H9 (cell line): Measurements from ENCODE around the gene PRRX2. TPM values are rescaled to one million over a fixed set of nuclear protein-coding genes. Genes with fewer than 3 reads are reported as not detected.
"Not testable (repeated sequence)": the region's sequence is repeated elsewhere in the genome, so short reads cannot be mapped to it uniquely, and the experiment has no call there.

Experiments used
- DNase-seq: peaks from one replicate; pipeline ENCODE4 v3.0.0-alpha.2; 2017
- H2AFZ ChIP-seq: one replicate; pipeline ENCODE4 v1.6.1; 2013; ENCODE audit warnings: mild to moderate bottlenecking, low read length, control low read depth, moderate library complexity
- H2AK5ac ChIP-seq: 2 replicates; pipeline ENCODE4 v1.6.1; 2013; ENCODE audit warnings: low read length, control low read depth, mixed read lengths; ENCODE audit not compliant: insufficient read length
- H2BK120ac ChIP-seq: one replicate; pipeline ENCODE4 v1.6.1; 2013; ENCODE audit warnings: low read depth, mild to moderate bottlenecking, low read length, control low read depth, inconsistent platforms; ENCODE audit not compliant: poor library complexity, severe bottlenecking
- H2BK12ac ChIP-seq: 2 replicates; pipeline ENCODE4 v1.6.1; 2013; ENCODE audit warnings: low read length, control low read depth, mixed read lengths, low read depth; ENCODE audit not compliant: insufficient read length
- H2BK15ac ChIP-seq: 2 replicates; pipeline ENCODE4 v1.6.1; 2013; ENCODE audit warnings: low read depth, low read length, control low read depth
- H2BK20ac ChIP-seq: one replicate; pipeline ENCODE4 v1.6.1; 2013; ENCODE audit warnings: low read depth, mild to moderate bottlenecking, low read length, control low read depth, inconsistent platforms; ENCODE audit not compliant: poor library complexity, severe bottlenecking
- H2BK5ac ChIP-seq: 2 replicates; pipeline ENCODE4 v1.6.1; 2013; ENCODE audit warnings: low read length, control low read depth, mixed read lengths; ENCODE audit not compliant: insufficient read length
- H3K14ac ChIP-seq: 2 replicates; pipeline ENCODE4 v1.6.1; 2013; ENCODE audit warnings: low read length, control low read depth; ENCODE audit not compliant: insufficient read depth
- H3K18ac ChIP-seq: 2 replicates; pipeline ENCODE4 v1.6.1; 2013; ENCODE audit warnings: low read depth, mild to moderate bottlenecking, mixed read lengths, low read length, control low read depth; ENCODE audit not compliant: insufficient read length
- H3K23ac ChIP-seq: 2 replicates; pipeline ENCODE4 v1.6.1; 2013; ENCODE audit warnings: low read length, control low read depth, mixed read lengths, low read depth; ENCODE audit not compliant: insufficient read length
- H3K23me2 ChIP-seq: 2 replicates; pipeline ENCODE4 v1.6.1; 2013; ENCODE audit warnings: low read depth, mild to moderate bottlenecking, mixed read lengths, low read length, control low read depth; ENCODE audit not compliant: insufficient read length, poor library complexity, severe bottlenecking
- H3K27ac ChIP-seq: 2 replicates; pipeline ENCODE4 v1.5.1; 2013; ENCODE audit warnings: low read length, control low read depth, mixed read lengths, low read depth; ENCODE audit not compliant: insufficient read length
- H3K27me3 ChIP-seq: 2 replicates; pipeline ENCODE4 v1.6.1; 2013; ENCODE audit warnings: low read length, control low read depth, inconsistent platforms; ENCODE audit not compliant: insufficient read depth
- H3K4ac ChIP-seq: 2 replicates; pipeline ENCODE4 v1.6.1; 2013; ENCODE audit warnings: low read depth, mild to moderate bottlenecking, control low read depth, inconsistent platforms, low read length, moderate library complexity
- H3K4me1 ChIP-seq: 2 replicates; pipeline ENCODE4 v1.6.1; 2013; ENCODE audit warnings: low read length, control low read depth, inconsistent platforms; ENCODE audit not compliant: insufficient read depth
- H3K4me2 ChIP-seq: 2 replicates; pipeline ENCODE4 v1.6.1; 2013; ENCODE audit warnings: low read length, control low read depth, mixed read lengths; ENCODE audit not compliant: insufficient read length, insufficient read depth
- H3K56ac ChIP-seq: 2 replicates; pipeline ENCODE4 v1.6.1; 2013; ENCODE audit warnings: low read depth, mild to moderate bottlenecking, mixed read lengths, low read length, control low read depth; ENCODE audit not compliant: insufficient read length
- H3K79me1 ChIP-seq: 2 replicates; pipeline ENCODE4 v1.6.1; 2013; ENCODE audit warnings: low read depth, mild to moderate bottlenecking, moderate library complexity, low read length, control low read depth, inconsistent platforms; ENCODE audit not compliant: insufficient read depth, poor library complexity, severe bottlenecking
- H3K79me2 ChIP-seq: 2 replicates; pipeline ENCODE4 v1.6.1; 2013; ENCODE audit warnings: low read length, control low read depth, inconsistent platforms; ENCODE audit not compliant: insufficient read depth
- H3K9ac ChIP-seq: 2 replicates; pipeline ENCODE4 v1.6.1; 2013; ENCODE audit warnings: low read length, control low read depth, mixed read lengths; ENCODE audit not compliant: insufficient read length; ENCODE audit errors: extremely low read depth
- H3K9me3 ChIP-seq: one replicate; pipeline ENCODE4 v1.6.1; 2013; ENCODE audit warnings: low read depth, low read length, inconsistent platforms; ENCODE audit not compliant: control insufficient read depth
- H3T11ph ChIP-seq: one replicate; pipeline ENCODE4 v1.6.1; 2013; ENCODE audit warnings: mild to moderate bottlenecking, low read length, control low read depth, inconsistent platforms
- H4K20me1 ChIP-seq: one replicate; pipeline ENCODE4 v1.6.1; 2013; ENCODE audit not compliant: control insufficient read depth, insufficient read length, insufficient read depth
- H4K5ac ChIP-seq: 2 replicates; pipeline ENCODE4 v1.6.1; 2013; ENCODE audit warnings: low read depth, mild to moderate bottlenecking, mixed read lengths, low read length, control low read depth; ENCODE audit not compliant: insufficient read length
- H4K8ac ChIP-seq: replicated peaks from 2 replicates; pipeline ENCODE4 v1.6.1; 2013; ENCODE audit warnings: low read length, control low read depth, mixed read lengths, low read depth; ENCODE audit not compliant: insufficient read length
- H4K91ac ChIP-seq: 2 replicates; pipeline ENCODE4 v1.6.1; 2013; ENCODE audit warnings: low read depth, mild to moderate bottlenecking, moderate library complexity, mixed read lengths, low read length, control low read depth; ENCODE audit not compliant: insufficient read length
- H3K27ac Mint-ChIP-seq, 3 experiments: 2 replicates in 2 of 3; 3 replicates in 1 of 3; pipeline ENCODE4 v1.8.0; 2020 to 2021; ENCODE audit warnings: mixed read lengths in 3 of 3, mild to moderate bottlenecking in 1 of 3, moderate library complexity in 1 of 3
- H3K27me3 Mint-ChIP-seq: 2 replicates; pipeline ENCODE4 v1.8.0; 2021; ENCODE audit warnings: low read depth, mild to moderate bottlenecking, moderate library complexity, mixed read lengths
- H3K36me3 Mint-ChIP-seq, 3 experiments: 2 replicates in 2 of 3; 3 replicates in 1 of 3; pipeline ENCODE4 v1.8.0; 2020 to 2021; ENCODE audit warnings: low read depth in 3 of 3, mixed read lengths in 3 of 3; ENCODE audit not compliant: insufficient read depth in 1 of 3
- H3K4me1 Mint-ChIP-seq, 2 experiments: 2 replicates each; pipeline ENCODE4 v1.8.0; 2020; ENCODE audit warnings: mixed read lengths in 2 of 2
- H3K4me3 Mint-ChIP-seq, 2 experiments: 2 replicates in 1 of 2; 3 replicates in 1 of 2; pipeline ENCODE4 v1.8.0; 2020 to 2021; ENCODE audit warnings: mild to moderate bottlenecking in 2 of 2, mixed read lengths in 2 of 2, moderate library complexity in 1 of 2
- H3K9me3 Mint-ChIP-seq, 2 experiments: 2 replicates in 1 of 2; 3 replicates in 1 of 2; pipeline ENCODE4 v1.8.0; 2020; ENCODE audit warnings: mild to moderate bottlenecking in 2 of 2, mixed read lengths in 2 of 2, moderate library complexity in 1 of 2
- CTCF ChIP-seq: fragments of 200-600 bp; sonication (generic); conservative IDR thresholded peaks from 3 replicates; pipeline ENCODE4 v1.8.0; 2021; ENCODE audit warnings: antibody characterized with exemption, mild to moderate bottlenecking
- WGBS: extraction: QIAGEN DNeasy Blood & Tissue Kit; methylation state at CpG from one replicate; pipeline ENCODE4 v1.1.7; 2013; ENCODE audit warnings: missing lambda C conversion rate, low lambda C conversion rate, mixed read lengths; ENCODE audit not compliant: insufficient read length; ENCODE audit errors: extremely low coverage; 5-methylcytosine and 5-hydroxymethylcytosine counted together
- total RNA-seq: library from RNA; stranded (reverse); gene quantifications from 2 replicates; pipeline ENCODE4 v1.2.1, GENCODE V29; 2021

Gene PRRX2
- total RNA-seq, 1 experiment from 2014 or later = 3.9 TPM

- no peaks in the 10 kb centered on the region for H3K79me2 ChIP-seq
- no peak overlapping the region for H3K4me2 ChIP-seq
- H2BK12ac ChIP-seq = no peak overlapping the region
- H4K5ac ChIP-seq = no peak overlapping the region
- H3T11ph ChIP-seq = no peak overlapping the region
- H2BK120ac ChIP-seq = no peak overlapping the region
- H2AK5ac ChIP-seq = no peak overlapping the region
- H3K4me1 ChIP-seq = no peaks in the 10 kb centered on the region; the same call in 1 of the 2 replicates
- no peak overlapping the region for H2BK20ac ChIP-seq
- no peaks in the 10 kb centered on the region for H3K9me3 ChIP-seq
- DNase-seq = no peak
- H2BK15ac ChIP-seq = no peak overlapping the region
- H3K23me2 ChIP-seq = no peaks in the 10 kb centered on the region
- Mint-ChIP-seq H3K4me3 (no peak overlapping the region), H3K27ac (no peak overlapping the region), H3K9me3 (no peaks in the 10 kb centered on the region), H3K27me3 (peaks cover 5% of the 10 kb centered on the region; the same call in 1 of the 2 replicates), H3K4me1 (peaks cover 6 to 10% of the 10 kb centered on the region in 2 experiments; a peak in 3 of 4 replicates), H3K36me3 (no peaks in the 10 kb centered on the region)
- H2BK5ac ChIP-seq = no peak overlapping the region
- no peak overlapping the region for H3K4ac ChIP-seq
- no peak overlapping the region for H3K56ac ChIP-seq
- no peak overlapping the region for H3K9ac ChIP-seq
- H3K27ac ChIP-seq = no peak overlapping the region
- H3K18ac ChIP-seq = no peak overlapping the region
- H3K14ac ChIP-seq = no peak overlapping the region
- WGBS = no CpG with 5 or more reads among the region's 13 CpGs
- no peaks in the 10 kb centered on the region for H3K27me3 ChIP-seq
- no peak overlapping the region for H2AFZ ChIP-seq
- no peak for TF ChIP-seq CTCF
- no peak overlapping the region for H3K23ac ChIP-seq
- no peak overlapping the region for H4K8ac ChIP-seq
- no peak overlapping the region for H4K91ac ChIP-seq
- H3K79me1 ChIP-seq = no peaks in the 10 kb centered on the region
- H4K20me1 ChIP-seq = no peaks in the 10 kb centered on the region
Measured at GRCh38 chr9:129759804-129760502, 94.5 kb downstream of the PRRX2 start.

- H2AFZ ChIP-seq, H3K18ac ChIP-seq, H3K36me3 Mint-ChIP-seq, H3K9me3 Mint-ChIP-seq, H3K14ac ChIP-seq, H2BK120ac ChIP-seq, H3K23me2 ChIP-seq, H3K4me1 ChIP-seq, DNase-seq, H3K4ac ChIP-seq, H3K23ac ChIP-seq, H3K79me2 ChIP-seq, H3K9ac ChIP-seq, H3K4me3 Mint-ChIP-seq, H3K56ac ChIP-seq, H3T11ph ChIP-seq, H3K27me3 Mint-ChIP-seq, H3K79me1 ChIP-seq, H2BK12ac ChIP-seq, H2AK5ac ChIP-seq, H2BK15ac ChIP-seq, H3K27me3 ChIP-seq, H3K27ac Mint-ChIP-seq, H3K9me3 ChIP-seq, H4K91ac ChIP-seq, H3K27ac ChIP-seq, H2BK5ac ChIP-seq, H4K20me1 ChIP-seq, H4K5ac ChIP-seq, H4K8ac ChIP-seq, H2BK20ac ChIP-seq, H3K4me2 ChIP-seq: not testable (repeated sequence)
- peaks cover 6 to 10% of the 10 kb centered on the region in 2 experiments; a peak in 3 of 4 replicates for H3K4me1 Mint-ChIP-seq
- no CpG with 5 or more reads among the region's 7 CpGs for WGBS
Measured at GRCh38 chr9:129760784-129761183, 95.3 kb downstream of the PRRX2 start.
